22Rv1 (cell line): ENCODE measurements around the gene COG5.

Source experiments
- CTCF ChIP-seq: fragments of 450-650 bp; IDR thresholded peaks from 2 replicates; pipeline ENCODE4 v1.5.1; 2017; ENCODE audit warnings: mild to moderate bottlenecking
- ZFX ChIP-seq: fragments of 450-650 bp; IDR thresholded peaks from 2 replicates; pipeline ENCODE4 v1.6.1; 2017; ENCODE audit warnings: antibody characterized with exemption, borderline replicate concordance

GRCh38 chr7:107312418-107312817, 251.3 kb downstream of the COG5 start:
- no peak for TF ChIP-seq CTCF
- no peak for TF ChIP-seq ZFX
